ENCODE measurements around the gene NCK2. TPM values are rescaled to one million over a fixed set of nuclear protein-coding genes. Genes with fewer than 3 reads are reported as not detected.

NCK2 gene
- total RNA-seq, 1 experiment from 2014 or later, result 26.7 TPM

DNA sequence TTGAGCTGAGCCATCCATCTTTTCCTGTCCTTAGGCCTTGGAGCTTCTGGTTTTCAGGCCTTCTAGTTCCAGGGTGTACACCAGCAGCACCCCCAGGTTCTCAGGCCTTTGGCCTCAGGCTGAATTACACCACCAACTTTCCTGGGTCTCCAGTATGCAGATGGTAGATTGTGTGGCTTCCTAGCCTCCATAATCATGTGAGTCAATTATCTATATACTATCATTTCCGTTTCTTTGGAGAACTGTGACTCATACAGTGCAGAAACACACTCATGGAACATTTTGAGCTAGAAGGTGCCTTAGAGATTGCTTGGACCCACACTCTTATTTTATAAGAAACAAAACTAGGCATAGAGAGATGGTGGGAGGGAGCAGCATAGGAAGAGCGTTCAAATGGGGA lies 167.4 kb downstream of the NCK2 start:
- no peaks in the 10 kb centered on the region for H4K20me1 ChIP-seq (ENCODE audit: insufficient read depth)

GRCh38 chr2:105915005-105915558 lies 170.4 kb downstream of the NCK2 start:
- RAD21 ChIA-PET (ENCODE audit: low non-redundant PET in 1 of 2, low total read pairs in 2 of 2, uncharacterized antibody in 2 of 2, unreplicated experiment in 2 of 2), result no interaction called here
- Histone ChIP-seq H3K27ac (ENCODE audit: low read depth, low read length) (no peak overlapping the region), H3K9me3 (ENCODE audit: control insufficient read depth in 1 of 2, insufficient read depth in 1 of 2, low read depth in 1 of 2, low read length in 2 of 2) (no peaks in the 10 kb centered on the region), H3K4me3 (replicated peaks in 1 of 2; ENCODE audit: low read depth in 1 of 2, low read length in 2 of 2) (no peak overlapping the region), H2AFZ (ENCODE audit: low read depth, low read length, poor library complexity, severe bottlenecking) (no peak overlapping the region), H3K9me2 (ENCODE audit: insufficient read depth) (no peaks in the 10 kb centered on the region), H3K36me3 (ENCODE audit: control insufficient read depth in 1 of 2, insufficient read depth in 2 of 2, low read length in 2 of 2) (no peaks in the 10 kb centered on the region), H3K79me2 (ENCODE audit: insufficient read depth, low read length) (no peaks in the 10 kb centered on the region), H3K4me2 (ENCODE audit: low read length) (no peak overlapping the region), H3K4me1 (ENCODE audit: control insufficient read depth in 1 of 2, insufficient read depth in 2 of 2, low read length in 2 of 2) (peaks cover 10 to 21% of the 10 kb centered on the region in 2 experiments), H4K20me1 (ENCODE audit: insufficient read depth) (no peaks in the 10 kb centered on the region), H3K27me3 (ENCODE audit: insufficient read depth, low read length) (no peaks in the 10 kb centered on the region), H3K9ac (ENCODE audit: low read length) (no peak overlapping the region)
- CTCF ChIA-PET, result no interaction called here
- intact Hi-C loops (cut with micrococcal nuclease), result loop anchor here (10.0 kb wide), 1 partner anchor 170 kb away; no protein-coding TSS in a partner anchor
- POLR2A ChIA-PET, result no interaction called here
- DNase-seq (ENCODE audit: low read depth, low spot score) (no peak), ATAC-seq (no peak)
- BruUV-seq (replicated peaks), result no TSS peak
- no peak for TF ChIP-seq ZNF274 (IDR thresholded peaks at IDR 0.05; ENCODE audit: low read depth, low read length)
- TF ChIP-seq TCF7L2 (IDR thresholded peaks at IDR 0.05; ENCODE audit: borderline replicate concordance, extremely low read depth, insufficient read depth, insufficient read length), result no peak
- TF ChIP-seq ATF3 (IDR thresholded peaks at IDR 0.05), result no peak
- TF ChIP-seq RAD21 (IDR thresholded peaks at IDR 0.05; ENCODE audit: low read depth), result no peak
- TF ChIP-seq YY1 (IDR thresholded peaks at IDR 0.05; ENCODE audit: extremely low read depth, insufficient replicate concordance, low read depth, low read length), result no peak
- TF ChIP-seq, protein P1, sequence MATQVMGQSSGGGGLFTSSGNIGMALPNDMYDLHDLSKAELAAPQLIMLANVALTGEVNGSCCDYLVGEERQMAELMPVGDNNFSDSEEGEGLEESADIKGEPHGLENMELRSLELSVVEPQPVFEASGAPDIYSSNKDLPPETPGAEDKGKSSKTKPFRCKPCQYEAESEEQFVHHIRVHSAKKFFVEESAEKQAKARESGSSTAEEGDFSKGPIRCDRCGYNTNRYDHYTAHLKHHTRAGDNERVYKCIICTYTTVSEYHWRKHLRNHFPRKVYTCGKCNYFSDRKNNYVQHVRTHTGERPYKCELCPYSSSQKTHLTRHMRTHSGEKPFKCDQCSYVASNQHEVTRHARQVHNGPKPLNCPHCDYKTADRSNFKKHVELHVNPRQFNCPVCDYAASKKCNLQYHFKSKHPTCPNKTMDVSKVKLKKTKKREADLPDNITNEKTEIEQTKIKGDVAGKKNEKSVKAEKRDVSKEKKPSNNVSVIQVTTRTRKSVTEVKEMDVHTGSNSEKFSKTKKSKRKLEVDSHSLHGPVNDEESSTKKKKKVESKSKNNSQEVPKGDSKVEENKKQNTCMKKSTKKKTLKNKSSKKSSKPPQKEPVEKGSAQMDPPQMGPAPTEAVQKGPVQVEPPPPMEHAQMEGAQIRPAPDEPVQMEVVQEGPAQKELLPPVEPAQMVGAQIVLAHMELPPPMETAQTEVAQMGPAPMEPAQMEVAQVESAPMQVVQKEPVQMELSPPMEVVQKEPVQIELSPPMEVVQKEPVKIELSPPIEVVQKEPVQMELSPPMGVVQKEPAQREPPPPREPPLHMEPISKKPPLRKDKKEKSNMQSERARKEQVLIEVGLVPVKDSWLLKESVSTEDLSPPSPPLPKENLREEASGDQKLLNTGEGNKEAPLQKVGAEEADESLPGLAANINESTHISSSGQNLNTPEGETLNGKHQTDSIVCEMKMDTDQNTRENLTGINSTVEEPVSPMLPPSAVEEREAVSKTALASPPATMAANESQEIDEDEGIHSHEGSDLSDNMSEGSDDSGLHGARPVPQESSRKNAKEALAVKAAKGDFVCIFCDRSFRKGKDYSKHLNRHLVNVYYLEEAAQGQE (IDR thresholded peaks at IDR 0.05; ENCODE audit: low read depth), result no peak

More for the DNA sequence above, 167.4 kb downstream of the NCK2 start:
- no peaks in the 10 kb centered on the region for H3K27me3 ChIP-seq (ENCODE audit: insufficient read depth, low read length)
- no peak for DNase-seq (ENCODE audit: low read depth, low spot score)
- CTCF ChIA-PET, result no interaction called here
- H3K4me3 ChIP-seq (replicated peaks in 1 of 2; ENCODE audit: low read depth in 1 of 2, low read length in 2 of 2), result no peak overlapping the region
- TF ChIP-seq, protein P2, sequence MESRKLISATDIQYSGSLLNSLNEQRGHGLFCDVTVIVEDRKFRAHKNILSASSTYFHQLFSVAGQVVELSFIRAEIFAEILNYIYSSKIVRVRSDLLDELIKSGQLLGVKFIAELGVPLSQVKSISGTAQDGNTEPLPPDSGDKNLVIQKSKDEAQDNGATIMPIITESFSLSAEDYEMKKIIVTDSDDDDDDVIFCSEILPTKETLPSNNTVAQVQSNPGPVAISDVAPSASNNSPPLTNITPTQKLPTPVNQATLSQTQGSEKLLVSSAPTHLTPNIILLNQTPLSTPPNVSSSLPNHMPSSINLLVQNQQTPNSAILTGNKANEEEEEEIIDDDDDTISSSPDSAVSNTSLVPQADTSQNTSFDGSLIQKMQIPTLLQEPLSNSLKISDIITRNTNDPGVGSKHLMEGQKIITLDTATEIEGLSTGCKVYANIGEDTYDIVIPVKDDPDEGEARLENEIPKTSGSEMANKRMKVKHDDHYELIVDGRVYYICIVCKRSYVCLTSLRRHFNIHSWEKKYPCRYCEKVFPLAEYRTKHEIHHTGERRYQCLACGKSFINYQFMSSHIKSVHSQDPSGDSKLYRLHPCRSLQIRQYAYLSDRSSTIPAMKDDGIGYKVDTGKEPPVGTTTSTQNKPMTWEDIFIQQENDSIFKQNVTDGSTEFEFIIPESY (IDR thresholded peaks at IDR 0.05; ENCODE audit: extremely low read depth, insufficient replicate concordance, low read length), result no peak
- no peak for TF ChIP-seq ELF1 (IDR thresholded peaks at IDR 0.05; ENCODE audit: borderline replicate concordance, low read depth)
- TF ChIP-seq ATF3 (IDR thresholded peaks at IDR 0.05), result no peak
- no peak overlapping the region for H2AFZ ChIP-seq (ENCODE audit: low read depth, low read length, poor library complexity, severe bottlenecking)
- H3K4me1 ChIP-seq (ENCODE audit: control insufficient read depth in 1 of 2, insufficient read depth in 2 of 2, low read length in 2 of 2), result no peaks in the 10 kb centered on the region
- no peak overlapping the region for H3K4me2 ChIP-seq (ENCODE audit: low read length)
- H3K9me2 ChIP-seq (ENCODE audit: insufficient read depth), result no peaks in the 10 kb centered on the region
- no TSS peak for BruUV-seq (replicated peaks)
- no peaks in the 10 kb centered on the region for H3K9me3 ChIP-seq (ENCODE audit: control insufficient read depth in 1 of 2, insufficient read depth in 1 of 2, low read depth in 1 of 2, low read length in 2 of 2)
- POLR2A ChIA-PET, result no interaction called here
- H3K36me3 ChIP-seq (ENCODE audit: control insufficient read depth in 1 of 2, insufficient read depth in 2 of 2, low read length in 2 of 2), result no peaks in the 10 kb centered on the region
- H3K79me2 ChIP-seq (ENCODE audit: insufficient read depth, low read length), result no peaks in the 10 kb centered on the region
- intact Hi-C loops (cut with micrococcal nuclease), result loop anchor here (10.0 kb wide), 1 partner anchor 173 kb away; no protein-coding TSS in a partner anchor
- H3K27ac ChIP-seq (ENCODE audit: low read depth, low read length), result no peak overlapping the region
- no peak overlapping the region for H3K9ac ChIP-seq (ENCODE audit: low read length)
- ATAC-seq, result no peak
- RAD21 ChIA-PET (ENCODE audit: low non-redundant PET in 1 of 2, low total read pairs in 2 of 2, uncharacterized antibody in 2 of 2, unreplicated experiment in 2 of 2), result no interaction called here
